NCI-H446 (cell line): Measurements from ENCODE around the gene INPP5D.
"Not testable (repeated sequence)": the region's sequence is repeated elsewhere in the genome, so short reads cannot be mapped to it uniquely, and the experiment has no call there.

Experiments
- DNase-seq, 2 experiments: peaks; one replicate each; lab custom pipeline; 2025; lab: John Stamatoyannopoulos, UW

Gene INPP5D

DNA sequence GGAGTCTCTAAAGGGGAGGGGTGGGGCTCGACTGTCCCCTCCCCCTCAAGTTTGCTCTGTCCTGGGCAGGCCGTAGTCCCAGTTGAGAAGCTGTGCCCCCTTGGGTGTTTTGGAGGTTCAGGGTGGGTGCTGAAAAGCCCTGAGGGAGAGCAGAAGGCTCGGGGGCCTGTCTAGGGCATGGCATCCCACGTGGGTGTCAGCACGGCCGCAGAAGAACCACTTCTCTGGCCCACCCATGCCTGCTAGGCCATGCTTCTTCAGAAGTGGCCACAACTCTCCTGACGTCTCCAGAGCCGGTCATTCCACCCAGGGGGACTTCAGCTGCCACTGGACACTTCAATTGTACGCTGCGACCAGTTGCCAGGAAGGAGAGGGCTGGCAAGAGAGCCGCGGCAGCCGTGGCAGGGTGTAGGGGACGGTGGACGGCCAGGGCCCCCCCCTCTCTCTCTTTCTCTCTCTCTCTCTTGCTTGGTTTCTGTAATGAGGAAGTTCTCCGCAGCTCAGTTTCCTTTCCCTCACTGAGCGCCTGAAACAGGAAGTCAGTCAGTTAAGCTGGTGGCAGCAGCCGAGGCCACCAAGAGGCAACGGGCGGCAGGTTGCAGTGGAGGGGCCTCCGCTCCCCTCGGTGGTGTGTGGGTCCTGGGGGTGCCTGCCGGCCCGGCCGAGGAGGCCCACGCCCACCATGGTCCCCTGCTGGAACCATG lies at the start of gene INPP5D:
INPP5D (plus strand) TSS at position 546 of the 704 bp plus-strand sequence; CDS start at position 683, 137 bp downstream.
- no peak for DNase-seq

DNA sequence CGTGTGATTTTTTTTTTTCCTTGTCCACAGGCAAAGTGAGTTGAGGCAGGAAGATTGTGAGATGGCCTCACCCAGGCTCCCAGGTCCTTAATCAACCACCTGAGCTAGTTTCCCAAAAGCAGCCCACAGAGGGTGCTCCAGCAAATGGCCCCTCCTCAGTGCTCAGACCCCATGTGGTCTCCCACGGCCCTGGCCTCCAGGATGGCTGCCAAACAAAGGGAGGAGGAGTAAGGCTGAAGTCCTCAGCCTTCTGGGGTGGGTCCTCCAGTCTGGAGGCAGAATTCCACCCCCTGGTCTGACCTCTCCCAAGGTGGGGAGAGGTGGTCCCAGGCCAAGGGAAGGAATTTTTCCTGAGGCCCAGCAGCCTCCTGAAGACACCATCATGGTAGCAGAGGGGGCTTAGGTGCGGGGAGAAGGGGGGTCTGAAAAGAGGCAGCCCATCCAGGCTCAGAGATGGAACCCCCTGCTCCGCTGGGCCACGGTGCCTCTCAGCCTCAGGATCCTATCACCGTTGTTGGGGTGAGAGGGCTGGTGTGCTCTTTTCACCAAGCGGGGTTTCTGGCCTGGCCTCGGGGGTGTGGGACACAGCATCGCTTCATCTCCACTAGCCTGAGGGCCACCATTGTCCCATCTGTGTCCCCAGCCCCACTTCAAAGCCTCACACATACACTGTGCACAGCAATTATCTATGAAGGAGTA lies 49.4 kb upstream of the INPP5D start:
- DNase-seq, result no peak

DNA sequence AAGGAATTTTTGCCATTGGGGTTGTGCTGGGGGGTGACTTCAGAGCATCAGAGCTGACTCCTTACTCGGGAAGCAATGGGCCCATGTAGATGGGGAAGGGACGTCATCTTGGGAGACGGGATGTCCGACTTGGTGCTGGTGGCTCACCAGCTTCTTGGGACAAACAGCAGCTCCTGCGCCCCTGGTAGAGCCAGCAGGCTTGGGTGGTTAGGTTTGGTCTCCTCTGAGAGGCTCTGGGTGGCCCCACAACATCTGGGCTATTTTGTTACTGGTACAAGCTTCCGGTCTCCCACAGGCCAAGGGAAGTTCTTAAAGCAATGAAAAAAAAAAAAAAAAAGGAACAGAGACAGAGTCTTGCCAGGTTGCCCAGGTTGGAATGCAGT lies 48.9 kb upstream of the INPP5D start:
- DNase-seq, result no peak

DNA sequence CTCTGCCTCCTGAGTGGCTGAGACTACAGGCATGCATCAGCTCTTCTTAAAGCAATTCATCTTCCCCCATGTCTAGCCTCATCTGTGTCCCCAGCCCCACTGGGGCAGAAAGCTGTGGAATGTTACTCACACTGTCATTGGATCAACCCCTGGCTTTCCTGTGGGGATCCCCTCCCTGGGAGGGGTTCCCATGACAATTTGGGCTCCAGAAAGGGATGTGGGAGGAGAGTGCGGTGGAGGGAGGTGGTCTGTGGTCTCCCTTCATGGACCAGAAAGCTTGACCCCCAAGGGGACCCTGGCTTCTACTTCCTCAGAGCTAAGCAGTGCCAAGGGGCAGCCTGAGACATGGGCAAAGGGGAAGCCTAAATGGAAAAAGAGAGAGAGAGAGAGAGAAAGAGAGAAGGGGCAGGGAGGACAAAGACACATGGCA lies 48.4 kb upstream of the INPP5D start:
- DNase-seq, result no peak

DNA sequence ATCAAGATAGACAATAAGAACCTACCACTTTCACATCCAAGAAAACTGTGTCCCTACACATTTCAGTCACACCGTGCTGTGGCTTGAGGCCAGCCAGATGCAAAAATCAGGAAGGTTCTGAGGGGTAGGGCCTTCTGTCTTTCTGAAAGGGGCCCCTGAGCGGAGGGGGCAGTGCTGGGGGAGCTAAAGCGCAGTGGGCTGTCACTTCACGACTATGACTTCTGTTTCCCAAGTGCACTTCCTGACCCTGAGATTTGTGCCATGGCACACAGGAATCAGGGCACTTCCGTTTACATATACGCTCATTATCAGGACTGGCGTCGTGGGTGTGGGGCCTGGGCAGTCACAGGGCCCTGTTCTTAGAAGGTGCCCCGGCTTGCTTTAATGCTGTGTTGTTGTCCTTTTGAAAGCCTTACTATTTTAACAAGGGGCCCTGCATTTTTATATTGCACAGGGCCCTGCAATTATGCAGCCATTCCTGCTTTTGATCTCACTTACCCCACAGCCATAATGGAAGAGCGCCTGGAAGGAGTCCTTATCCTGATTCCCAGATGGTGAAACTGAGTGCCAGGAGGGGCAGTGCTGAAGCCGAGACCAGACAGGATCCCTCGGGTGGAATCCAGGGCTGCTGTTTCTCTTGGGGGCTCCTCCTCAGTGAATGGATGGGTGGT lies 47.7 kb upstream of the INPP5D start:
- no peak for DNase-seq

DNA sequence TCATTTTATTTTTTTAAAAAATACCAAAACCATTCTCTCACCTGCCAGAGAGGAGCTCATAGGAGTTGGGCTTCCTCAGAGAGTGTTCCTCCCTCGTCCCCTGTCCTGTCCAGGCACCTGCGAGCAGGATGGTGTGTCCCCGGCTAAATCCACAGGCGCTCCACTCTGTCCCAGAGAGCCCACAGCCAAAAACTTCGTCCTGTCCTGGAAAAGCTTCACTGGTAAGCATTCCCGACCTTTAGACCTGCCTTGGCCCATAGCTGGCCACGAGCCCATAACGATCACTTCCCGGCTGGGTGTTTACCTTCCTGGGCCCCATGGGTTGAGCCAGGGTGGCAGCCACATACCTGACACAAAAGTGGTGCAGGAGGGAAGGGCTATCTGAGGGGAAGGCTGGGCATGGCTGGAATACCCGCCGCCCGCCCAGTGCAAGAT lies 47.1 kb upstream of the INPP5D start, which contains the start of gene NGEF:
NGEF (minus strand) TSS at position 230 of the 435 bp plus-strand sequence. CDS start 38,366 bp downstream, outside the sequence.
- DNase-seq, result no peak

DNA sequence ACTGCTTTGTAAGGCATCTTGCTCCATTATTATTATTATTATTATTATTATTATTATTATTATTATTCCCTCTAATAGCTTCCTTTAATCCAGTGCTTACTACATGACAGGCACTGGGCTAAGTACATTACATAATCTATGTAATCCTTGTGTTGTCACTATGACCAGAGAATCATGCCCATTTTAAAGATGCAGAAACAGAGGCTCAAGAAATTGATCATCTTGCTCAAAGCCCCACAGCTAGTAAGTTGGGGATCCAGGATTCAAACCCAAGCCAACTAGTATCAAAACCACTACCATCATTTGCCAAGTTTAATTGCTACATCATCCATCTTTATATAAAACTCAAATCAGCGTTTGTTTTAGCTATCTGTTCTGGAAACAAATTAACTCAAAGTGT lies 46.5 kb upstream of the INPP5D start:
- no peak for DNase-seq

DNA sequence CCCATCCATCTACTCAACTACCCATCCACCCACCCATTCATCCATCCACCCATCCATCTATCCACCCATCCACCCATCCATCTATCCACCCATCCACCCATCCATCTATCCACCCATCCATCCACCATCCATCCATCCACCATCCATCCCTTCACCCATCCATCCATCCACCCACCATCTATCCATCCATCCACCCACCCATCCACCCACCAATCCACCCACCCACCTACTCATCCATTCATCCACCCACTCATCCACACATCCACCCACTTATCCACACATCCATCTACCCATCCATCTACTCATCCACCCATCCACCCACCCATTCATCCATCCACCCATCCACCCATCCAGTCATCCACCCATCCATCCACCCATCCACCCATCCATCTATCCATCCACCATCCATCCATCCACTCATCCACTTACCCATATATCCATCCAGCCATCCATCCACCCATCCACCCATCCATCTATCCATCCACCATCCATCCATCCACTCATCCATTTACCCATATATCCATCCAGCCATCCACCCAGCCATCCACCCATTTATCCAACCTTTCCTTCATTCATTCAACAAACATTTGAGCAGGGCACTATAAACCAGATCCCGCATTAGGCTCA lies 45.0 kb upstream of the INPP5D start:
- DNase-seq, result no peak

DNA sequence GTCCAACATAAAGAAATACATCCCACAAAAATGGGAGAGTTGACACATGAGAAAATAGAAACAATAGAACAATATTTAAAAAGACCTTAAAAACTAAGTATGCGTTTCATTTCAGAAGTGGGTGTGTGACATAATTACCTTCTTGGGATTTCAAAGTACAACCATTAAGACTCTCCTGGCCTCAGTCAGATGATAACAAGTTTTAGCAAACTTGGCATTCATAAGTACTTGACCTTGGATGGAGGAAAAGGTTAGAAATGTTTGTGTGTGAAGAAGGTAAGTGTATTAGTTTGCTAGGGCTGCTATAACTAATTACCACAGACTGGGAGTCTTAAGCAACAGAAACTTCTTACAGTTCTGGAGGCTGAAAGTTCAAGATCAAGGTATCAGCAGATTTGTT lies 42.2 kb upstream of the INPP5D start:
- no peak for DNase-seq

DNA sequence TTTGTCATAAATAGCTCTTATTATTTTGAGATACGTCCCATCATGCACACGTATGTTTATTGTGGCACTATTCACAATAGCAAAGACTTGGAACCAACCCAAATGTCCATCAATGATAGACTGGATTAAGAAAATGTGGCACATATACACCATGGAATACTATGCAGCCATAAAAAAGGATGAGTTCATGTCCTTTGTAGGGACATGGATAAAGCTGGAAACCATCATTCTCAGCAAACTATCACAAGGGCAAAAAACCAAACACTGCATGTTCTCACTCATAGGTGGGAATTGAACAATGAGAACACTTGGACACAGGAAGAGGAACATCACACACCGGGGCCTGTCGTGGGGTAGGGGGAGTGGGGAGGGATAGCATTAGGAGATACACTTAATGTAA lies 40.5 kb upstream of the INPP5D start:
- DNase-seq, result not testable (repeated sequence)

DNA sequence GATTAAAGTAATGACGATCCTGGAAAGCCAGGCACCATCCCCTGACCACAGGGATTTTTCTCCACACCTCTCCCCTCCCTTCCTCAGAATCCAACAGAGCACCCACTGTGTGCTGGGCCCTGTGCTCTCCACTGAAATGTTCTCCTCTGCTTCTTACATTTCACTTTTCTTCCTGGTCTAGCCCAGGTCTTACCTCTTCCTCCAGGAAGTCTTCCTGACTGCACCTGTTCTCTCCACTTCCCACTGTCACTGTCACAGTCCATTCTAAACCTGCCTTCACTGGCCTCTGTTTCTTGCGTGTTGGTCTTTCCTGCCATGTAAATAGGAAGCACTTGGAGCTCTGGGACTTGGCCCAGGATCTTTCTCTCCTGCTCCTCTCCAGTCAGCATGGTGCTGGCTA lies 39.7 kb upstream of the INPP5D start:
- no peak for DNase-seq

DNA sequence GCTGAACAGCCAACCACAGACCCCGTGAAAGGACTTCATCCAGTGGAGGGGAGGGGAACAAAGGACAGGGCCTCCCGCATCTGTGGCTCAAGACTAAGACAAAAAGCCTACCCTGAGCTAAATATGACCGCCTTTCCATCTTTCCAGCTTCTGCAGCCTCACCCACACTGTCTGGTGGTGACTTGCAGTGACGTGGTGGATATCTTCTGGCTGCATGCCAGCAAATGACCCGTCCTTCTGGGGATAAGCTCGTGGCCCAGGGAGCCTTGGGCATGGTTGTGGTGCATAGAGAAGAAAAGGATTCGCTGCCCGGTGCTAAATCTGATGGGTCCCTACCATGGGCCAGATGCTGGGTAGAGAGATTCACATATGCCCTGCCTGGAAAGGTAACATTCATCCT lies 38.4 kb upstream of the INPP5D start:
- no peak for DNase-seq

DNA sequence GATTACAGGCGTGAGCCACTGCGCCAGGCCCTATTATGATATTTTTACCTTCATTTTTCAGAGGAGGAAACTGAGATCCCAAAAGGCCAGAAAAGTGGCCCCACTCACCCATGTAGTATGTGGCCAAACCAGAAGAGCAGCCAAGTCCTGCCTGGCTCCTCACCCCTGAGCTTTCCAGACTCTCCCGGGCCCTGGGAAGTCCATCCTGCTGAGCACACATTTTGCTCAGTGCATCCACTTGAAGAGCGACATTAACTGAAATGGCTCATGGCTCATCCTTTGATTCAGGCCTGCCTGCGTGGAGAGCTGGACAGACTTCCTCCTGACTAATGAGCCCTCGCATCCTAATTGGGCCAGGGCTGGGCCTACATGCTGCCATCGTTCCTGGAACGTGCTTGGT lies 37.6 kb upstream of the INPP5D start:
- no peak for DNase-seq

DNA sequence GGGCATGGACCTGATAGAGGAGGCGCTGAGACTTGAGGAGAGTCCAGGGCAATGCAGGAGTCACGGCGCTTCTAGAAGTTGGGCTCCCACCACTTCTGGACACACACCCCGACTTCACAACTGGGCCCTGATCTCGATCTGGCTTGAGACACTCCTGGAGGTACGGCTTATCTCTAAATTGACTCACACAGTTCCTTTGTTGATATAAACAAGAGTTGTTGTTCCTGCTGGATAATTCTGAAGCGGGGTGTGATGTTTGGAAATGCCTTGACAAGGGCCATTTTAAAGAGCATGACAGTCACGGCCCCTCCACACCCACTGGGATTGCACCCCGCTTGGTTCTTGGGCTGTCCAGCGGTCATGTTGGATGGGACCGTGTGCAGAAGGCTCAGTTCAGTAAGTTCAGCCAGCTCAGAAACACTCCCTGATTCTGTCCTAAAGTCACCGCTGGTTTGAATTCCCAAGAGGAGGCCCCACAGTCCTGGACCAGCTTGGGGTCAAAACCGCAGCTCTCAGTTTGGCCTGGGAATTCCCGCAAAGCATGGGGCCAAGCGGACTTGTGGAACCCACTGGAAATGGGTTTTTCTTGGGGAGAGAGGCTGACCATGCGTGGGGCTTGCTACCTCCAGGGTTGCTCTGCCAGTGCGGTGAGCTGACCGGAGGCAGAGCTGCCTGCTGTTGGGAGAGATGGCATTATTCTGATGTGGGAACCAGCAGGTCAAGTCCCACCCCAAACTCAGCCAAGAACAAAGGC lies 37.0 kb upstream of the INPP5D start:
- no peak for DNase-seq

DNA sequence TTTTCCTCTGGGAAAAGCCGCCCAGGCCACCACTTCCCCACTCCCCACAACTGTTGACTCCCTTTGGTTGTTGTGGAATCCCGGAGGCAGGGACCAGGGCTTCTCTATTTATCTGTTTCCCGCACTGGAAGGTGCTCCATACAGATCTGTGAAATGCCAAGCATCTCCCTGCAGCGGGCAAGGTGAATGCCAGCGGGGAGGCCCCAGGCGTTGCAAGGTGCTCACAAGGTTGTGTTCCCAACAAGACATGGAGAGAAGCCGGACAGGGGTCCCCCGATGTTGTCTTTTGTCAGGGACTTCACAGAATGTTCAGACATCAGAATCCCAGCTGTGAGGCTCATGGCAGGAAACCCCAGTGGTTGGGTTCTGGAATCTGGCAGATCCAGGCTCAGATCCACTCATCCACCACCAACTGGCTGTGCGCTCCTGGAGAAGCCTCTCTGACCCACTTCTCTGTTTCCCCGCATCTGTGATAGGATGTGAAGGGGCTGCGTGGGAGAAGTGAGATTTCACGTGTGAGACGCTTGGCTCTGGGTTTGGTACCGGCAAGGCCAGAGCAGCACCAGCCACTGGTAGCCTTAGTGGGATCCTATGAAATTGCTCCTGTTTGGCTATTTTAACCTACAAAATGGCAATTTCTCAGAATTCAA lies 36.3 kb upstream of the INPP5D start:
- no peak for DNase-seq

DNA sequence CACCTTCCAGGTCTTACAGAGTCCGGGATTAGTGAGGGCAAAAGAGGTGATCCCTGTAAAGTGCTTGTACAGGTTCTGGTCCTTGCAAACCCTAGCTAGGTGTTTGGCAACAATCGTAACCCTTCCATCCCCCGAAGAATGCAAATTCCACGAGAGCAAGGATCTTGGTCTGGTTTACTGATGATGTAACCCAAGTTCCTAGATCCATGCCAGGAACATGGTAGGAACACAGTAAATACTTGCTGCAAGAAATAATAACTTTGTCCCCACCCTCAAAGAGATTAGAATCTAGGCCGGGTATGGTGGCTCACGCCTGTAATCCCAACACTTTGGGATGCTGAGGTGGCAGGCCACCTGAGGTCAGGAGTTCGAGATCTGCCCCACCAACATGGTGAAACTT lies 34.4 kb upstream of the INPP5D start:
- no peak for DNase-seq

DNA sequence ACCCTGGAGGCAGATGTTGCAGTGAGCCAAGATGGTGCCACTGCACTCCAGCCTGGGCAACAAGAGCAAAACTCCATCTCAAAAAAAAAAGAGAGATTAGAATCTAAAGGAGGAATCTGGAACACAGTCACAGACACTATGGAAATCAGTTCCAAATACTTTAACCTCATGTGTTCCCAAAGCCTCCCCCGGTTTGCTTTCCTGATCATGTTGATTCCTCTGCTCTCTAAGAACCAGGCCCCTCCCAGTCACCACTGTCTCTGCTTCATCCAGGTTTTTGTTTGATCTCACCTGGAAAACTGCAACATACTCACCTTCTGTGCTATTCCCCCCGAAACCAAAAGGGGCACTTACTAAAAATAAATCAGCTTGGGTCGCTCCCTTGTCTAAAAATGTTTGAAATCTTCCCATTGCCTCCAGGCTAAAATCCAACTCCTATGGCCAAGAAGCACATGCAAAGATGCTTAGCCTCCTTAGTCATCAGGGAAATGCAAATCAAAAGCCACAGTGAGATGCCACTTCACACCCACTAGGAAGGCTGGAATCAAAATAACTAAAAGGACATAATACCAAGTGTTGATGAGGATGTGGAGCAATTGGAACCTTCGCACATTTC lies 33.8 kb upstream of the INPP5D start:
- DNase-seq, result no peak

DNA sequence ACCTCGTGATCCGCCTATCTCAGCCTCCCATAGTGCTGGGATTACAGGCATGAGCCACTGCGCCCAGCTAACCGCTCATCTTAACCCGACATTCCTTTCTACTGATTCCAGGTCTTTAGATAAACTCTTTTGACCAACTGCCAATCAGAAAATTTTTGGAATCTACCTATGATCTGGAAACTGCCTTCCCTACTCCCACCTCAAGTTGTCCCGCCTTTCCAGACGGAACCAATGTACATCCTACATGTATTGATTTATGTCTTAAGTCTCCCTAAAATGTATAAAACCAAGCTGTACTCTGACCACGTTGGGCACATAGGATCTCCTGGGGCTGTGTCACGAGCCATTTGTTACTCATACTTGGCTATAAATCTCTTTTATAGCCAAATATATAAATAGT lies 30.8 kb upstream of the INPP5D start:
- DNase-seq, result no peak

DNA sequence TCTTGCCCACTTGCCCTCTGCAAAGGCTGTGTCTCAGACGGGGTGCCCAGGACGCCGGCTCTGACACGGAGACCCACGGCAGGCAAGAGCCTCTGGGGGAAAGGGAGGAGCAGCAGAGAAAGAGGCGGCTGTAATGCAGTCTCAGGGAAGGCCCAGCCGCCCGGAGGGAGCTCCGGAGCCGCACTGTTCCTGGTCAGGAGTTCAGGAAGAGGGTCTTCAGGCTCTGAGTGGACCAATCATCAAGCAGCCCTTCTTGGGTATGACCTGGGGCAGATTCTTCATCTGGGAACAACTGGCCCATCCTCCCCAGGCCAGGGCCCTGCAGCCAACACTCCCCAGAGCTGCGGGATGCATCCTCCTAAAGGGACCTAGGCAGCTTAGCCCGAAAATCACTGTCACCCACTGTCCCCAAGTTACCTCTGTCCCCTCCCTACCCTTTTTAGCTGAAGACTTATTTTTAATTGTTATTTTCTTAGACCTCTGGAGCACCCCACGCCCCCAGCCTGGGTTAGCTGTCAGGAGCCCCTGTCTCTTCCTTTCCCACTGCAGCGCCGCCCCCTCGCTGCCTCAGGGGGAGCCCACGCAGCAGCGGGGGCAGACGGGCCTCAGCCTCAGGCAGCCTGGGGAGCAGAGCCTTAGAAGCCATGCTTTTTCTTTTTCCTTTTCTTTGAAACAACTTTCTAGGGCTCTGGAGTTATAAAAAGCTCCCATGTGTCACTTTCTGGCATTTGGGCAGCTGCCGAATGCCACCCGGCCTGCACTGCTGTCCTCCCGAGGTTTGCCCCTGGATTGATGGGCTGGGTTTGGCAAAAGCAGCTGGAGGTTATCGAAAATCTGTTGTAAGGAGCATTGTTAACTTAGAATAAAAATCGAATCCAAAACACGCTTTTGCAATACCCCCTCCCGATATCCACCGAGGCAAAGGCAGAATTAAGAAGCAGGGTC lies 28.3 kb upstream of the INPP5D start:
- no peak for DNase-seq
